OCI-M2 (cell line): ENCODE data around the gene NPY.
"Not testable (repeated sequence)": the region's sequence is repeated elsewhere in the genome, so short reads cannot be mapped to it uniquely, and the experiment has no call there.

Experiments used
- DNase-seq: peaks from one replicate; lab custom pipeline; 2025; ENCODE audit not compliant: unreplicated experiment; lab: John Stamatoyannopoulos, UW

NPY gene

DNA sequence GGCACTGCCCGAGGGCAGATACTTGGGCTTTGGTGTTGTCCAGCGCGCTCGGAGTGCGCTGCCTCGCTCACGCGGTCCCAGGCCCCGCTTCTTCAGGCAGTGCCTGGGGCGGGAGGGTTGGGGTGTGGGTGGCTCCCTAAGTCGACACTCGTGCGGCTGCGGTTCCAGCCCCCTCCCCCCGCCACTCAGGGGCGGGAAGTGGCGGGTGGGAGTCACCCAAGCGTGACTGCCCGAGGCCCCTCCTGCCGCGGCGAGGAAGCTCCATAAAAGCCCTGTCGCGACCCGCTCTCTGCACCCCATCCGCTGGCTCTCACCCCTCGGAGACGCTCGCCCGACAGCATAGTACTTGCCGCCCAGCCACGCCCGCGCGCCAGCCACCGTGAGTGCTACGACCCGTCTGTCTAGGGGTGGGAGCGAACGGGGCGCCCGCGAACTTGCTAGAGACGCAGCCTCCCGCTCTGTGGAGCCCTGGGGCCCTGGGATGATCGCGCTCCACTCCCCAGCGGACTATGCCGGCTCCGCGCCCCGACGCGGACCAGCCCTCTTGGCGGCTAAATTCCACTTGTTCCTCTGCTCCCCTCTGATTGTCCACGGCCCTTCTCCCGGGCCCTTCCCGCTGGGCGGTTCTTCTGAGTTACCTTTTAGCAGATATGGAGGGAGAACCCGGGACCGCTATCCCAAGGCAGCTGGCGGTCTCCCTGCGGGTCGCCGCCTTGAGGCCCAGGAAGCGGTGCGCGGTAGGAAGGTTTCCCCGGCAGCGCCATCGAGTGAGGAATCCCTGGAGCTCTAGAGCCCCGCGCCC lies at the start of gene NPY:
Gene NPY (plus strand): TSS at position 294 of the 802 bp plus-strand sequence. CDS start 1,051 bp downstream, outside the sequence.
- DNase-seq: no peak

- DNase-seq: no peak
Measured at GRCh38 chr7:24239260-24239659, 44.7 kb upstream of the NPY start.

GRCh38 chr7:24241206-24241605 lies 42.8 kb upstream of the NPY start:
- no peak for DNase-seq

- DNase-seq: no peak
Measured at GRCh38 chr7:24244554-24244953, 39.4 kb upstream of the NPY start.

GRCh38 chr7:24245362-24245761 lies 38.6 kb upstream of the NPY start:
- no peak for DNase-seq

DNA sequence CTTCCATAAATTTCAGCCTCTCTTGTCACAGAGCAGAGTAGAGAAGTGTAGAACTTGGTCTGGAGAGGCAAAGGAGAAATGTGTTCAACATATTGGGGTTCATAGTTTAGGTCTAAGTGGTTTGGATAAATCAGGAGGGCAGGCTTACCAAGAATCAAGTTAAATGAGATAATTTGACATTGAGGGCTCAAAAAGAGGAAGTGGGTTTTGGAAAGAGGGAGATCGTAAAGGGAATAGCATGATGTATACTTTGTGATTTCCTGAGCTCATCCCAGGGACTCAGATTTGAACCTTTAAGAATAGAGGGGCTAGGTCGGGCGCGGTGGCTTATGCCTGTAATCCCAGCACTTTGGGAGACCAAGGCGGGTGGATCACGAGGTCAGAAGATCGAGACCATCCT lies 34.7 kb upstream of the NPY start:
- DNase-seq: no peak

- no peak for DNase-seq
Measured at GRCh38 chr7:24251568-24251967, 32.4 kb upstream of the NPY start.

DNA sequence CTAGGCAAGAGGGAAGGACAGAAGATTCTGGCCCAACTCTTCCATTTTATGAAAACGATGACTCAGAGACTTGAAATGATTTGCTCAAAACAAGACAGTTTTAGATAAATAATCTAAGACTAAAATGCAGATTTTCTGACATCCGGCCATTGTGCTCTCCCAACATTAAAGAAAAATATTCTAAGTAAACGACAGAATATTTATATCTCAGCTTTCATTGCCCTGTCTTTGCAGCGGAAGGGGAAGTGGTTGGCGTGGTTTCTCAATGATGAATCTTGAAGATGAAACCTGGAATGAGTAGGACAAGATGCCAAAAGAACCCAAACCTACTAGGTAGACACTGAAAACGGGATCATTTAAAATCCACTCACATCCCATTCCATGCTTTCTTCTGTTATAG lies 28.9 kb upstream of the NPY start:
- DNase-seq: no peak

GRCh38 chr7:24258324-24258723 lies 25.7 kb upstream of the NPY start:
- DNase-seq: not testable (repeated sequence)

DNA sequence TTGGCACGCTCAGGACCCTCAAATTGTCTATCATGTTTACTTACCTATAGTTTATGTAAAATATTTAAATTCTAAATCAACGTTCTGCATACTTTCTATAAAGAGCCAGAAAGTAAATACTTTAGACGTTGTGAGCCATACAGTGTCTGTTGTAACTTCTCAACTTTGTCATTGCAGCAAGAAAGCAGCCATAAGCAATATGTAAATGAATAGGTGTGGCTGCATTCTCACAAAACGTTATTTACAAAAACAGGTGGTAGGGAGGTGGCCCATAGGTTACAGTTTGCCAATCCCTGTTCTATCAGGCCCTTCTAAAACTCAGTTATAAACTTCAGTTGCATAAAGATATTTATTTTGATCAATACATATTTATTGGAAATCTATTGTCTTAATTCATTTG lies 12.1 kb upstream of the NPY start:
- DNase-seq: no peak

- no peak for DNase-seq
Measured at GRCh38 chr7:24279512-24279911, 4.5 kb upstream of the NPY start.

- DNase-seq: no peak
Measured at GRCh38 chr7:24283554-24283896, 465 bp upstream of the NPY start.

GRCh38 chr7:24284699-24285506 lies 913 bp downstream of the NPY start:
- no peak for DNase-seq

DNA sequence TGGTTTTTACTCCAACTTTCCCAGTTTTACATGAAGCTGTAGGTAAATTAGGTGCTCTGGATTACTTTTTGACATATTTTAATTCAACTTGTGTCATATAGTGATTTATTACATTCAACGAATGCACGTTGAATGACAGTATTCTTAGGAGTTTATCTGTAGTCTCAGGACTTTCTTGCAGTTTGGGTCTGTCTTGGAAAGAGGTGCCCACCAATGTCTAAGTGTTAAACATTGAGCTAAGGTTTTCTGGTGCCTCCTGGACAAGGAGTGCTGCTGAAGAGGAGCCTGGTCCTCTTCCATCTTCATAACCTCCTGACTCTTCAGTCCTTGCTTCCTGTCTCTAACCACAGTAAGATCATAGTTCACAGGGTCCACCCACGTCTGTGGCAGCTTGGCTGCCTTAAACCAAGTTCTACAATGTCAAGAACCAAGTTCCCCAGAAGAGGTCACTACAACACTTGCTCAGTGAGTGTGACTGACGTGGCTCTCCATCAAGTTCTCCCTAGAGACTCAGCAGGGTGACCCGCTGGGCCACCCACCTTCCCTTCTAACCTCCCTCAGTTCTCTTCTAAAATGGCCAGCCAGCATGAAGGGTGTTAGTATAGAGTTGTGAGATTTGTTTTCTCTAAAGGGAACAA lies 6.1 kb downstream of the NPY start:
- peak; percentile 32 for DNase-seq

- no peak for DNase-seq
Measured at GRCh38 chr7:24291271-24291670, 7.3 kb downstream of the NPY start.

DNA sequence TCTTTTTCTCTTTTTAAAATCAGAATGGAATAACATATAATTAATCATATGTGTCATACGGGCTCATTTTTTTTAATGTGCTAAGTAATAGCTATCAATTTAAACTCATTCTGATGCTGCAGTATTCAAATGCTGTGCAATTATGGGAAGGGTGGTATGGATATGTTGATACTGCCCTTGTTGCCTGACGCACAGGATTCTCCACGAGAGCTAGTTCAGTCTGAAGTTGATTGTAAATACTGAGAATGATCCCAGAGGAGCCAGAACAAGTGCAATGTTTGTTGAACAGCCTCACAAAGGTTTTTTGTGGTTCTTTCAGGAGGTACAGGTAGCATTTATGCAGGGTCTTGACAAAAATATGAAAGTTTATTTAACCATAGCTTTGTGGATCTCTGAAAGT lies 13.4 kb downstream of the NPY start:
- DNase-seq: no peak

- no peak for DNase-seq
Measured at GRCh38 chr7:24298696-24299095, 14.7 kb downstream of the NPY start.

GRCh38 chr7:24299192-24299591 lies 15.2 kb downstream of the NPY start:
- peak; percentile 17 for DNase-seq

DNA sequence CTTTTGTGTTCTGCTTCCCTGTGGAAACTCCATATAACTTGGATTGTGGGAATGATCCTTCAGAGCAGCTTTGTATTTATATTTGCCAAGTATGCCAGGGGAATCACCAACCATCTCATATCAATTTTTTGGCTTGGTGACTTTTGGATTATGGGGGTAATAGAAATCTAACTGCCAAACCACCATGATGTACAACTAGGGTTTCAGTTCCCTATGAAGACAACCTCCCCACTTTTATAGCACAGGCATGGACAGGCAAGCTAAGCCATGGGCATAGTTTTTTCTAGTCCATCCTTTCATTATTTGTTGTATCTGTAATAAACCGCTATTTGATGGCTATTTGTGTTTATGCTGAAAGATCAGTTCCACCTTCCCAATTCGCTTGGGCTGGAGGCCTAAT lies 17.7 kb downstream of the NPY start:
- DNase-seq: no peak

DNA sequence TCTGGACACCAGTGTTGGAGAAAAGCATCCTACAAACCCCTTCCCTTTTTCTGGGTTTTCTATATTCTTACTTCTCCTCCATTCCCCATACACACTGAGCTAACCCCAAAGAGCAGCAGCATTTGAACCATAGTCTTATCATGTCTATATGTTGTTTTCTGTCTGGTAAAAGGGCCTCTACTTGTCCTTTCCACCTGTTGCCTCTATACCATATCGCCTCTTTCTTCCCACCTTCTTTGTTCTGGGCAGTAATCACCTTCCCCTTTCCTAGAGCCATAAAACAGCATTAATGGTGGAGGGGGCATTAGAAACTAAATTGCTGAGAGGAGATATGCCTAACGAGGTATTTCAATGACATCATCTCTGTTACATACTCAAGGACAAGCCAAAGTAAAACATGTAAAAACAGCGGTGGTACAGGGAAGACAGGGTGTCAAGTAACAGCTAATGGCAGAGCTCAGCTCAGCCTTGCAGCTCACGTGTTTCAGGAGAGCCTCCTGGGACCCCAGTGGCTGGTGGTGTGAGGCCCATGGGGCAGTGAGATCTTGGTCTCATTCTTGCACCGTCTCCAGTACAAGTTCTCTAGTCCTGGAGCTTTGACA lies 20.6 kb downstream of the NPY start:
- DNase-seq: no peak

- DNase-seq: no peak
Measured at GRCh38 chr7:24307326-24307725, 23.3 kb downstream of the NPY start.

- DNase-seq: no peak
Measured at GRCh38 chr7:24312588-24312987, 28.6 kb downstream of the NPY start.
